ENCODE results near the gene LHFPL4. TPM values are rescaled to one million over a fixed set of nuclear protein-coding genes. Genes with fewer than 3 reads are reported as not detected.
"Not testable (repeated sequence)": the region's sequence is repeated elsewhere in the genome, so short reads cannot be mapped to it uniquely, and the experiment has no call there.

Gene LHFPL4
- total RNA-seq, 1 donor from 2014 or later = not detected

DNA sequence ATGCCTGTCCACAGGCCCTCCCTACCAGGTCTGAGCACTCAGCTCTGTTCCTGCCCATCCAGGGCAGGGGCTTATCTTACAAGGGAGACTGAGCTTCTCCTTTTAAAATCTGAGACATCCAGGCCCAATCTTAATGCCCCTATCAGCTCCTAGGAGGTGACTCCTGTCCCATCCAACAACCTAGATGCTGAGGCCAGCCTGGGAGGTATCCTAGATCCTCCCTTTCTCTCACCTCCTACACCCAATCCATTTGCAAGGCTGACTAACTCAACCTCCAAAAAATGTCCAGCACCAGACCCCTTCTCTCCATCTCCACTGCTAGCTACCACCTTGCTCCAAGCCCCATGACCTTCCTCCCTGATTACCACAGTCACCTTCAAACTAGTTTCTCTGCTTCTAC lies 17.4 kb downstream of the LHFPL4 start:
- ATAC-seq = no peak

DNA sequence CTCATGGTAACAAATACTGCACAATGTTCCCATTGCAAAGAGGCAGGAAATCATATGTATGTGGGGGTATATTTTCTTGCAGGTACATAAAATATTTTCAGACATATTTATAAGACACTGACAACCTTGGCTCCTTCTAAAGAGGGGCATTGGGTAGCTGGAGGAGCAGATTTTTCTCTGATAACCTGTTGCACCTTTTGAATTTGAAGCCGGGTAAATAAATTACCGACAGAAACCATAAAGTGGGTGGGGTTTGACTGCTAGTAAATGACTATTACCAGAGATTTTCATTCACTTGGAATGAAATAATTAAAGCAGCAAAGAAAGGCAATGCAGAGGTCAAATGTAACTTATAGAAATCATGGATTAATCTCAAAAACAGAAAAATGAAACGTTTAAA lies 19.2 kb downstream of the LHFPL4 start:
- ATAC-seq = no peak

DNA sequence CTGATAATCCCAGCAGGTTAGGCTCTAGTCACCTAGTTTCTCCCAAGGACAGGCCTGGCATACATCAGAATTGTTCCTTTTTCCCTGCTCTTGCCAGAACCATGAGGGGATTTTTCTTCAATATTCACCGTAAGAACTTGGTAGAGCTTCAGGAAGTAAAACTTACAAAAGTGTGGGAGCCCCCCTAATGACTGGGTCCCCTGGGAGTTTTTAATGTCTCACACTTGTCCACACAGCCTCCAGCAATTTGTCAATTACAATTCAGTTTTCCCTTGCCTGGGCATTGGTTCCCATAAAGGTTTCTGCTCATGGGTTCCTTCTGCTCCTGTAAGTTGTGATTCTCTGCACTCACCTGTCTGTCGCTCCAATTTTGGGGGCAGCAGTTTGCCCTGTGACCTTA lies 28.5 kb downstream of the LHFPL4 start:
- no peak for ATAC-seq

DNA sequence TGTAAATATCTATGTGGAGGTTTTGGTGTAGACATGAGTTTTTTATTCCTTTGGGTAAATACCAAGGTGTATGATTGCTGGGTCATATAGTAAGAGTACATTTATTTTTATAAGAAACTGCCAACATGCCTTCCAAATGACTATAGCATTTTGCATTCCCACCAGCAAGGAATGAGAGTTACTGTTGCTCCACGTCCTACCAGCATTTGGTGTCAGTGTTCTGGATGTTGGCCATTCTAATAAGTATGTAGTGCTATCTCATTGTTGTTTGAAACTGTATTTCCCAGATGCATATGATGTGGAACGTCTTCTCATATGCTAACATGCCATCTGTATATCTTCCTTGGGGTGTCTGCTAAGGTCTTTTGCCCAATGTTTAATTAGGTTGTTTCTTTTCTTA lies 38.7 kb downstream of the LHFPL4 start:
- ATAC-seq = no peak

DNA sequence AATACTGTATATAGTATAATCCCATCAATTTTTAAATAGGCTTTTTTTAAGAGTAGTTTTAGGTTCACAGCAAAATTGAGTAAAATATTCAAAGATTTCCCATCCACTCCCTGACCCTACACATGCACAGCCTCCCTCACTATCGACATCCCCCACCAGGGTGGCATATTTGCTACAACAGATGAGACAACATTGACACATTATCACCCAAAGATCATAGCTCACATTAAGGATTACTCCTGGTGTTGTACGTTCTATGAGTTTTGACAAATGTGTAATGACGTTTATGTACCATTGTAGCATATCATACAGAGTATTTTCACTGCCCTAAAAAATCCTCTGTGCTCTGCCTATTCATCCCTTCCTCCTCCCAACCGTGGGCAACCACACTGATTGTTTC lies 39.3 kb downstream of the LHFPL4 start:
- no peak for ATAC-seq

DNA sequence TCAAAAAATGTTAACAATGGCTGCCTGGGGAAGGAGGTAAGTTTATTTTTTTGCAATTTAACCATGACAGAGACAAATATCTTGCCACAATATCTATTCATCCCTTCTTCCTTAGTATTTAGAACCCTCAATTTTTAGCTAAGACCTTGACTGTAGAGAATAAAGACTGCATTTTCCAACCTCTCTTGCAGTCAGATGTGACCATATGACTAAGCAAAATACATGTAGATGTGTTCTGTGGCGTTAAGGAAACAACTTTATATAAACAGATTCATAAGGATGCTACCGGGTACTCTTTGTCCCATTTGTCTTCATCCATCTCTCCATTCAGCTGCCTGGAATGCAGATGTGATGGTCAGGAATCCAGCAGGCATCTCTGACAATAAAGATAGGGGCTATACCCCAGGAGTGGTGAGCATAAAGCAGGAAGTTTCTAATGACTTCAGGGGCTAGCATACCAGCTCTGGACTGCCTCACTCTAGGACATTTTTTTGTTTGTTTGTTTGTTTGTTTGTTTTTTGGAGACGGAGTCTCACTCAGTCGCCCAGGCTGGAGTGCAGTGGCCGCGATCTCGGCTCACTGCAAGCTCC lies 41.1 kb downstream of the LHFPL4 start:
- no peak for ATAC-seq

DNA sequence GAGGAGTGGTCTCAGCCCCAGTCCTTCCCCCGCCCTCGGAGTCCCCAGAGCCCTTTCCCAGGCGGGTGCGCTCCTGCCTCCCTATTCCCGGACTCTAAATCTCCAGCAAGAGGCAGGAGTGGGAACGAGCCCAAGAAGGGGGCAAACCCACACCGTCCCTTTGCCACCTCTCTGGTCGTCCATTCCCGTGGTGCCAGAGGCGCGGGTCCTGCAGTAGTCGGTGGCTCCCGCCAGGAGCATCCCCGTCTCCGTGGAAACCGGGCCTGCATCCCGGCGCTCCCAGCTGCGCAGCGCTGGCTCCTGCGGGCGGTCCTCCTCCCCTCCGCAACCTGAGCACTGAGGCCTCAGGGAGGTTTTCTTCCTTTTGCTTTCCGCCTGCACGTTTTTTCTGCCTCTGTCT lies 44.8 kb downstream of the LHFPL4 start:
- no peak for ATAC-seq

DNA sequence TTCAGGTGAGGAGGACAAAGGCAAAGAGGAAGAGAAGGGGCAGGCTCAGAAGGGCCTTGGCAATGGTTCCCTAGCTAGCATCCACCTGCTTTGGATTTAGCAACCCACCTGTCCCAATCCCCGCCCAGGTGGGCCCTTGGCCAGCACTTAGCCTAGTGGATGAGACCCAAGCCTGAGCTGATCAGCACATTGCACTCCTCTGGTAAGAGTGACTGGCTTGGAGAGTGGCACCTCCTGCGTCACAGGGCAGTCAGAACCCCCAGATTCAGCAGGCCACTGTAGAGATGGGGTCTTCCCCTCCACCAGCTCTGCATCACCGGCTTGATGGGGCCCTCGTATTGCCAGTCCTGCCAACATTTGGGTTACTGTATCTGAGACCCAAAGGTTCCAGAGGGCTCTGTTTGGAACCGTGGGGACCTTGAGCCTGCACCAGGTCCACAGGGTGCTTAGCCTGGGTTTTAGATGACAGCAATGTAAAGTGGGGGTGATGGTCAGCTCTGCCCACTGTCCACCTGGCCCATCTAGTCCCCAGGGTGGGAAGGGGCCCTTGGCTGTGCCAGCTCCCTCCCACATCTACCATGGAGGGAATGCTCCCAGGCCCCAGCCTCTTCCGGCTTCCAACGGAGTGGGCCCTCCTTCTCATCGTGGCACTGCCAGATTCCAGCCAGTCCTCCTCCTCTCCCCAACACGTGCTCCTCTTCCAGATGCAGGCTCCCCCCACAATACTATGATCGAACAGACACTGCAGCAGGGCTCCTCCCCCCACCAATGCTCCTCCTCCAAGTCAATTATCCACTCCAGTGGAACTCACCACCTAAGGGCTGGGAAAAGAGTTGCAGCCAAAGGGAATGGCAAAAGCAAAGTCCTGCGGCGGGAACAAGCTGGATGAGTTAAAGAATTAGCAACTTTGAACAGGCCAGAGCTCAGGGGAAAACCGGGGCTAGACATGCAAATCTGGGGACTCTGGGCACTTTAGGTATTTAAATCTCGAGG lies 45.7 kb downstream of the LHFPL4 start:
- no peak for ATAC-seq

DNA sequence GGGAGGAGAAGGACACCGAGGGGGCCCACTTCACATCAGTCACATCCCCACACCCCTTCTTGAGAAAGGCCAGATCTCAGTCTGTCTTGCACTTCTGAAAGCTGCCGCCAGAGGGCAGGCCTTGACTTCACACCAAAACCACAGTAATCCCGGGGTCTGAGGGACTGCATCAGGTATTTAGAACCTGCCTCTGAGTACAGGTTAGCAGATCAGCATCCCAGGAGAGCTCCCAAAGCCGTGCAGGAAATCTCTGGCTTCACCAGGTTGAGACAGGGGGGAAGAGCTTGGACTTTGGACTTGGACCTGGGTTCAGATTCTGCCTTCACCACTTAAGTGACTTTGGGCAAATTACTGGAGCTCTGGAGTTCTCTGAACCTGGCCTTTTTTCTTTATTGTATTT lies 50.3 kb downstream of the LHFPL4 start:
- ATAC-seq = no peak

DNA sequence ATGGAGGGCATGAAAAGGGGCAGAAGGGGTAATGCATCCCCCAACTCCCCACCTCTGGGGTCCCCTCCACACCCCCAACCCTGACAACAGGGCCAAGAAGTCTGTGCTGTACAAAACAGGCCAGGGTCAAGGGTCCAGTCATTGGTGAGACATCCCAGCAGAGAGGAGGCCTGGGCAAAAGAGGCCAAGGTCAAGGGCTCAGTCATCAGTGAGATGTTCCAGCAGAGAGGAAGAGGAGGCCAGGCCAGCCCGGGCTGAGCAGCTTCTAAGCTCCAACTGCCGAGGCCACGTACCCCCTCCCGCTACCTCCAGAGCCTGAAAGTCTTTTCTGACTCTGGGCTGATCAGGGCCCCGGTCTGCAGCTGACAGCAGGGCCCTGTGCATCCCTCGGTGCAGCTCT lies 52.4 kb downstream of the LHFPL4 start:
- ATAC-seq = no peak

DNA sequence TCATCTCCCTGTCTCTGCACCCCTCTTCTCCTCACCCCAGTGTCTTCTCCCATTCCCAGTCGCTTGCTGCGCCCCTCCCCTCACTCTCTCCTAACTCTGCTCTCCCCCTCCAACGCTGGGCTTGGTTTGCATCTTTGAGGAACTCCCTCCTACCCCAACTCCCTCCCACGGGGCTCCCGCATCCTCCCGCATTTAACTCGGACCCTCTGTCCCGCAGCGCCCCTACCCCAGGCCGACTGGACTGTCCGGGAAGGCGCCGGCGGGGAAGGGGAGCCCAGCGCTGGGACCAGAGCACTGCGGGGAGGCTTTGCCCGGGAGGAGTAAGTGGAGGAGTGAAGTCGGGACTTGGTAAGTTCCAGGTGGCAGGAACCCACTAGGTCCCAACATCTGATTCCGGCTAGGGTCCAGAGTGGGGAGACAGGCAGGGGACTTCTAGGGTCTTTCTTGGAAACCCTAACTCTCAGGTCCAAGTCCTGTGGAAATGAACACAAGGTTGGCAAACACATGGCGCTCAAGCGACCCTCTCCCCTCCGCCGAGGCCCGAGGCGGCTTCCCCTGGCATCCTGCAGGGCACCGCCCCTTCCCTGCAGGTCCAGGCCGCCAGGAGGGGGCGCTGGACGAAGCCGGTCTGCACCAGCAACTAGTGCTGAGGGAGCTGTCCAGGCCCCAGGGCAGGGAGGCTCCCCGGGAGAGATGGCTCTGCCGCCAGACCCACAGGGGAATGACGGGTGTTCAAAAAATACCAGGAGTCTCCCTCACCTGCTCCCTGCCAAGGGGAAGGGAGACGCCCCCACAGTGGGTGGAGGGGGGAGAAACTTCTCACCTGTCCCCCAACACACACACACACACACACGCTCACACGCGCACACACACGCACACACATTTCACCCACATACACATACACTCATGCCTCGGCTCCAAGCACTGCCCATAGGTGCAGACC lies 53.2 kb downstream of the LHFPL4 start:
- peak; percentile 75 for ATAC-seq

DNA sequence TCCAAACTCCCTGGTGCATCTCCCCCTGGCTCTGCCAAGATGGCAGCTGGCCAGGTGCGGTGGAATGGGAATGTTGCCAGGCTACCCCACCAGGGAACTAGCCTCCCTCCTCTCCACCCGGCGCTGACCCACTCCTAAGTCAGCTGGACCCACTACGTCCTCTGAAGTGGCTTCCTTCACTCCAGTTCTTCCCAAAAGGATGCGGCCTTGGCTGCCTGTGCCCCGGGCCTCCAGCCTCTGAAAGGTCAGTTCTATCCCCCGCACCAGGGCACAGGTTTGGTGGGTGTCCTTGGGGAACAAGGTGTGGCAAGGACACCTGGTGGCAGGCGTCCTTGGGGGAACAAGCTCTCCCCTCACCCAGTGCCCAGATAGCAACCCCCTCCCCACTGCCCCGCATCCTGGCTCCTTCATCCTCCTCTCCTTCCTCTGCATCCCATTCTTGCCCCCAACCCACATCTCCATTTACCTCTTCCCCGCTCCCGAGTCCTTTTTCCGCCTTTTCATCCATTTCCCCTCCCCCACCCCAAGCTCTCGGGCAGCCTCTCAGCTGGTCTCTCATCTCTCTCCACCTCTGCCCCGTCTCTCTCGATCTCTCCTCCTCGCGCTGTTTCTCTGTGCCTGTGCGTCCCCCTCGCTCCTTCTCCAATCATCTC lies 54.0 kb downstream of the LHFPL4 start:
- no peak for ATAC-seq

DNA sequence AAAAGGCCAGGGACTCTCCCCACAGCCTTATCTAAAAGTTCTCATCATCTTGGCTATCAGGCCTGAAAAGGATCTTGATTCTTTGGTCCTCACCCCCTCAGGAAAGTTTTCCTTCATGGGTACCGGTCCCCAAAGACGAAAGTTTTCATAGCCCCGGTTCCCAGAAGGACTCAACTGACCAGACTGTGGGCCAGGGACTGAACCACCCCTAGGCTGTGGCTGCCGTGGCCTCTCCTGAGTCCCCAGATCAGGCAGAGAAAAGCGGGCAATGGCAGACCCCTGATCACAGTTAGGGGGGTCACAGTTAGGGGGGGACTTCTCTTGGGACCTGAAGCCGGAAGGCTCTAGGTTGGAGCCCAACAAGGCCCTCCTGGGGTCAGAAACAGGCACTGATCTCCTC lies 54.8 kb downstream of the LHFPL4 start:
- no peak for ATAC-seq

DNA sequence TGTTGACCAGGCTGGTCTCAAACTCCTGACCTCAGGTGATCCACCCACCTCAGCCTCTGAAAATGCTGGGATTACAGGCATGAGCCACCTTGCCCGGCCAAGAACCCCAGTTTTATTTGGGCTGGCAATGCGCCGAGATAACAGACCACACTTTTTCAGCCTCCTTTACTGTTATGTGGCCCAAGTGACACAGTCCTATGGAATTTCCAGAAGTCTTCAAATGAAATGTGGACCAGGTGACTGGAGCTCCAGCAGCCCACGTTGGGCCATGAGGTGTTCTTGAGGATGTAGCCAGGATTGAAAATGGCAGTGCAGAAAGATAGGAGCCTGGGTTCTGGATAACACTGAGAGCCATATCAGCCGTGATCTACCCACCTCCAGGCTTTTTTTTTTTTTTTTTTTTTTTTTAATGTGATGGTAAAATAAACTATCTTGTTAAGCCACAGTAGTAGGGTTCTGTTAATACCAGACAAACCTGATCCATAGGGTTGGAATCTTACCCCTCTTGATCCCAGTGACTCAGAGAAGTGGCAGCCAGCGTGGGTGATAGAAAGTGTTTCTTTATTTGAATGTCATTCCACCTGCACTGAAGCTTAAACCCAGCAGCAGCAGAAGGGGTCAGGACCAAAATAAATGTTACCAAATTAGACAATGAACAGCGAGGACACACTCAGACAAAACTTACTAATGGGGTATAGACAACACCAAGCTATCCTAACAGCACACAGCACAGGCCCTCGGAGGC lies 55.6 kb downstream of the LHFPL4 start:
- peak; percentile 59 for ATAC-seq

DNA sequence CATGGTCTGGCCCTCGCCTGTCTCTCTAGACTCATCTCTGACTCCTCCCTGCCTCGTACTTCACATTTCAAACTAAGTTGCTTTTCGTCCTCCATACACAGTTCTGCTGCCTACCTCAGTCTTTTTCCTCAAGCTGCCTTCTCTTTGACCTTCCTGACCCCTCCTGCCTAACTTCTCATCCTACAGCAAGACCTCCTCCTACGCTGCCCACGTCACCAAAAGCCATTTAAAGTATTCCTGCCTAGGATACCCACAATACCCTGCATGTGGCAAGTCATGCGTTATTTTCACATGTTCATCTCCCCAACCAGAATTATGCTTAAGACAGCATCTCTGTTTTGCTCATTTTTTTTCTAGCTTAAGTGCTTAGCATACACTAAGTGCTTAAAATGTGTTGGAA lies 56.7 kb downstream of the LHFPL4 start:
- no peak for ATAC-seq

DNA sequence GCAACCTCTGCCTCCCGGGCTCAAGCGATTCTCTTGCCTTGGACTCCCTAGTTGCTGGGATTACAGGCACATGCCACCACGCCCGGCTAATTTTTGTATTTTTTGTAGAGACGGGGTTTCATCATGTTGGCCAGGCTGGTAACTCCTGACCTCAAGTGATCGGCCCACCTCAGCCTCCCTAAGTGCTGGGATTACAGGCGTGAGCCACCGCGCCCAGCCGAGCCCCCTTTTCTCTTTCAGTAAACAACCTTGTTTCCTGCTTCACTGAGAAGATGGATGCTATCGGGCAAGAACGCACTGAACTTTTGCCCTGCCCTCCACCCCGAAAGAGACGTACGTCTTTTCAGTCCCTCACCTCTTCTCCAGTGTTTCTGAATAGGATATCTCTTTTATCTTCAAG lies 59.6 kb downstream of the LHFPL4 start:
- ATAC-seq = not testable (repeated sequence)

DNA sequence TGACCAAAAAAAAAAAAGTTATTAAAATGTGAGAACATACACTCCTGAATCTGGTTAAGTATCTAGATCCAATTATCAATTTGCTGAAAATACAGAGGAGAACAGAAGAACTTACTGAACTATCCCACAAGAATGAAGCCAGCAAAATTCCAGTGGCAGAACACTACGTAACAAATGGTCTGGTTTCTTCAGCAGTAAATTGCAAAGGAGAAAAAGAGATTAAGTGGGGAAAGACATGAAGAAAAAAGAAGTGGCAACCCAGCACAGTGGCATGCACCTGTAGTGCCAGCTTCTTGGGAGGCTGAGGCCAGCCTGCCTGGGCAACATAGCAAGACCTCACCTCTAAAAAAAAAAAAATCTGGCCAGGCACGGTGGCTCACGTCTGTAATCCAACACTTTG lies 62.1 kb downstream of the LHFPL4 start:
- no peak for ATAC-seq

DNA sequence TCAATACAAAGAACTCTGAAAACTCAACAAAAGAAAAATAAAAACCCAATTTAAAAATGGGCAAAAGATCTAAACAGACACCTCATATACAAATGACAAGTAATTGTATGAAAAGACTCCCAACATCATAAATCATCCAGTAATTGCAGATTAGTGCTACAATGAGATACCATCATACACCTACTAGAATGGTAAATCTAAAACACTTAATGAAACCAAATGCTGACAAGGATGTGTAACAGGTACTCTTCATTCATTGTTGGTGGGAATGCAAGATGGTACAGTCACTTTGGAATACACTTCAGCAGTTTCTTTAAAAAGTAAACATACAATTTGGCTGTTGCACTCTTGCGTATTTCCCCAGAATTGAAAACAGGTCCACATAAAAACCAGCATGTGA lies 68.4 kb downstream of the LHFPL4 start:
- no peak for ATAC-seq

DNA sequence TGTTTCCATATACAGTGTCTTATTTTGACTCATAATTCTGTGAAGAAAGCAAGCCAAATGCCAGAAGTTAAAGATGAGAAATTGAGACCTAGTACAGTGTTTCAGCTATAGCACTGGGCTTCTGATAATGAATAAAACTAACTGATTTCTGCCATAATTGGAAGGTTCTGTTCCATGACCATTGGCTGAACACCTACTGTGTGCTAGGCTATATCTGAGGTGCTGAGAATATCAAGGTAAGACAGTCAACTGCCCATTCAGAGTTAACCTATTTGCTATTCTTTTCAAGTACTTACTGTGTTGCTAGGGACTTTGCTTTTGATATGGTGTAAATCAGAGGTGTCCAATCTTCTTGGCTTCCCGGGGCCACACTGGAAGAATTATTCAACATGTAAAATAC lies 73.4 kb downstream of the LHFPL4 start:
- no peak for ATAC-seq

DNA sequence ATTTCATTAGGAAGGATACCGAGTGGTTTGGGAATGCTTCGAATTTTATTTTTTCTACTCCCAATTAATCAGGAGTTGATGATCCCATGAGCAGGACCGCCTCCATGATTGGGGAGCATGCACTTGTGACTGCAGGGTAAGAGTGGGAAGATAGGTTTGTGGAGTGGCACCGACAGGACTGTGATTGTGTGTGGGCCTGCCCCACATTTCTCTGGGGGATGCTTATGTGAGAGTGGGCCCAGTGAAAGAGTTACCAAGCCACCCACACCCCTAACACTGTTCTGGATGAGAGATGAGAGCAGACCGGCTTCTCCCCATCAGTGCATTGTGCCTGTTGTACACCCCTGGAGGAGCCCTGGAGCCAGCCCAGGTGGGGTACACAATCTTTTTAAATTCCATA lies 76.7 kb downstream of the LHFPL4 start:
- no peak for ATAC-seq

DNA sequence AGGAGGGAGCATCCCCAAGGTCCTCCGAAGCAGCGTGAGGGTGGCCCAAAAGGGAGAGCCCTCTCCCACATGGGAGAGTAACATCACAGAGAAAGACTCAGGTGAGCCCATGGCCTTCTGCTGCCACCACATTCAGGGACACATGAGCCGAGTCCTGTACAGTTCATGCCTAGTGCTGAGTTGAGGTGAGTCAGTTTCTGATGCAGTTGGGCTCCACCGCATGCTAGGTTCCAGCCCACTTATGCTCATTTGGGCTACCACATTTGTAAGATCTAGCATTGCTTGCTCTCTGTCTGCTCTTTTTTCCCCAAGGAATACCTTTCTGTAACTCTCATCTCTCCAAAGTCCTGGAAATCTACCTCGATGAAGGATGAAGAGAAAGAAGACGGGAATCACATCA lies 79.1 kb downstream of the LHFPL4 start:
- no peak for ATAC-seq
